HepG2 (cell line): ENCODE results near the gene ASCC3. TPM values are rescaled to one million over a fixed set of nuclear protein-coding genes. Genes with fewer than 3 reads are reported as not detected.

Experiments used
- ARNTL ChIP-seq: sonication (generic); formaldehyde crosslinking; IDR thresholded peaks from 2 replicates; pipeline ENCODE4 v1.4.0; 2020; ENCODE audit warnings: mild to moderate bottlenecking, missing genetic modification reagents
- CBFB ChIP-seq: sonication (generic); formaldehyde crosslinking; IDR thresholded peaks from 2 replicates; pipeline ENCODE4 v1.4.0; 2020; ENCODE audit warnings: missing genetic modification reagents
- HNF4A ChIP-seq: sonication (generic); formaldehyde crosslinking; IDR thresholded peaks from 2 replicates; pipeline ENCODE4 v1.4.0; 2020; ENCODE audit warnings: missing genetic modification reagents
- NCOA2 ChIP-seq: sonication (generic); formaldehyde crosslinking; IDR thresholded peaks from 2 replicates; pipeline ENCODE4 v1.8.0; 2022; ENCODE audit warnings: inconsistent platforms
- NR2F1 ChIP-seq, 2 experiments: fragments of 450-650 bp in 1 of 2; formaldehyde crosslinking in 1 of 2; IDR thresholded peaks; 2 replicates each; pipeline versions ENCODE4 v1.5.0 to v1.6.1; 2016 to 2020; ENCODE audit warnings: mild to moderate bottlenecking in 1 of 2, missing compliant biosample characterization in 1 of 2, missing genetic modification reagents in 1 of 2, moderate library complexity in 1 of 2
- NR2F6 ChIP-seq, 2 experiments: IDR thresholded peaks; 2 replicates each; pipeline ENCODE4 v1.6.1; 2016; ENCODE audit warnings: antibody characterized with exemption in 1 of 2, mild to moderate bottlenecking in 1 of 2
- RARA ChIP-seq: IDR thresholded peaks from 2 replicates; pipeline ENCODE4 v1.6.1; 2016; ENCODE audit warnings: missing genetic modification reagents, missing compliant biosample characterization
- SOX13 ChIP-seq, 3 experiments: fragments of 450-650 bp in 1 of 3; sonication (generic) in 1 of 3; formaldehyde crosslinking in 1 of 3; IDR thresholded peaks in 2 of 3; conservative IDR thresholded peaks in 1 of 3; 2 replicates each; pipeline versions ENCODE4 v1.5.0 to v1.6.1; 2016 to 2020; ENCODE audit warnings: antibody characterized with exemption in 1 of 3, mild to moderate bottlenecking in 1 of 3, missing compliant biosample characterization in 1 of 3, missing genetic modification reagents in 1 of 3, moderate library complexity in 1 of 3
- TEAD2 ChIP-seq: sonication (generic); formaldehyde crosslinking; IDR thresholded peaks from 2 replicates; pipeline ENCODE4 v1.9.0; 2021; ENCODE audit warnings: missing genetic modification reagents
- ZKSCAN8 ChIP-seq: IDR thresholded peaks from 2 replicates; pipeline ENCODE4 v1.6.1; 2016; ENCODE audit warnings: borderline replicate concordance, missing genetic modification reagents, missing compliant biosample characterization
- ZNF224 ChIP-seq: sonication (generic); formaldehyde crosslinking; IDR thresholded peaks from 2 replicates; pipeline ENCODE4 v1.5.0; 2020; ENCODE audit warnings: mild to moderate bottlenecking, missing genetic modification reagents
- ZNF256 ChIP-seq: sonication (generic); formaldehyde crosslinking; conservative IDR thresholded peaks from 2 replicates; pipeline ENCODE4 v1.4.0; 2020; ENCODE audit warnings: missing genetic modification reagents
- ZNF331 ChIP-seq: sonication (generic); formaldehyde crosslinking; IDR thresholded peaks from 2 replicates; pipeline ENCODE4 v1.4.0; 2020; ENCODE audit warnings: missing genetic modification reagents
- ZNF816 ChIP-seq: sonication (generic); formaldehyde crosslinking; IDR thresholded peaks from 2 replicates; pipeline ENCODE4 v1.8.0; 2022; ENCODE audit warnings: missing genetic modification reagents, mild to moderate bottlenecking, borderline replicate concordance
- ZNF841 ChIP-seq: sonication (generic); formaldehyde crosslinking; IDR thresholded peaks from 2 replicates; pipeline ENCODE4 v1.8.1; 2023; ENCODE audit warnings: missing genetic modification reagents, borderline replicate concordance
- ZNF879 ChIP-seq: sonication (generic); formaldehyde crosslinking; IDR thresholded peaks from 2 replicates; pipeline ENCODE4 v1.8.1; 2023; ENCODE audit warnings: missing genetic modification reagents
- polyA plus RNA-seq, 8 experiments: library from polyadenylated mRNA; depleted of rRNA in 3 of 8; stranded (reverse) in 7 of 8; unstranded in 1 of 8; fragments of >200 nt; fragmentation: Illumina TruSeq in 4 of 8; extraction: Trizol in 4 of 8; gene quantifications; 2 replicates each; pipeline versions ENCODE4 v1.2.1 to v1.2.3, GENCODE V29; 2011 to 2016; ENCODE audit warnings: low read depth in 4 of 8, missing spikeins in 1 of 8, mixed read lengths in 1 of 8; ENCODE audit not compliant: insufficient read depth in 1 of 8
- total RNA-seq, 5 experiments: library from RNA; depleted of rRNA; stranded (reverse); fragments of >200 nt; fragmentation: Illumina TruSeq; extraction: Trizol; gene quantifications; 2 replicates each; pipeline ENCODE4 v1.2.3, GENCODE V29; 2016; ENCODE audit warnings: low read depth in 1 of 5
- TF ChIP-seq, protein P1 (sequence below): sonication (generic); formaldehyde crosslinking; IDR thresholded peaks from 2 replicates; pipeline ENCODE4 v1.5.1; 2020; ENCODE audit warnings: mild to moderate bottlenecking, missing genetic modification reagents, borderline replicate concordance
- TF ChIP-seq, protein P2 (sequence below): sonication (generic); formaldehyde crosslinking; IDR thresholded peaks from 2 replicates; pipeline ENCODE4 v1.8.1; 2022; ENCODE audit warnings: low read depth, mild to moderate bottlenecking, missing genetic modification reagents
- TF ChIP-seq, protein P3 (sequence below): IDR thresholded peaks from 2 replicates; pipeline ENCODE4 v1.6.1; 2016; ENCODE audit warnings: control low read depth
- TF ChIP-seq, protein P4 (sequence below): sonication (generic); formaldehyde crosslinking; IDR thresholded peaks from 2 replicates; pipeline ENCODE4 v1.8.0; 2023; ENCODE audit warnings: mild to moderate bottlenecking, missing genetic modification reagents

Gene ASCC3
- total and polyA plus RNA-seq, 2 of the 13 experiments (the other 11 are each of a cell fraction or from before 2014, with no cell fraction given) = 23.1 to 55.7 TPM

DNA sequence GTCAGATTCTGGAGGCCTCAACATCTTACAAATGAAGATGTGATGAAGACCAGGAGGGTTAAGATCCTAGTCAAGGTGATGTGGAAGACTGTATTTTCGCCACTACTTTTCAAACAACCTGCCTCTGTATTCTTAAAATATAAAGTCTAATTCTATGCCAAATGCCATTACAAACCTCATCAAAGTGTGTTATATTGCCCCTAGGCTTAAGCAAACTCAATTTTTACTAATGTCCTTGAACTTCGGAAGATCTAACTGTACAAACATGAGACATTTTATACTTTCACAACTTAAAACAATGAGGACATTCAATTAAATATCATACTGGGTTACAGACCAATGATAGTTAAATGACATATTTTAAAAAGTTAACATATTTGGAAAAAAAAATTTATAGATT lies 19.1 kb downstream of the ASCC3 start (continued):
- TF ChIP-seq, protein P1, sequence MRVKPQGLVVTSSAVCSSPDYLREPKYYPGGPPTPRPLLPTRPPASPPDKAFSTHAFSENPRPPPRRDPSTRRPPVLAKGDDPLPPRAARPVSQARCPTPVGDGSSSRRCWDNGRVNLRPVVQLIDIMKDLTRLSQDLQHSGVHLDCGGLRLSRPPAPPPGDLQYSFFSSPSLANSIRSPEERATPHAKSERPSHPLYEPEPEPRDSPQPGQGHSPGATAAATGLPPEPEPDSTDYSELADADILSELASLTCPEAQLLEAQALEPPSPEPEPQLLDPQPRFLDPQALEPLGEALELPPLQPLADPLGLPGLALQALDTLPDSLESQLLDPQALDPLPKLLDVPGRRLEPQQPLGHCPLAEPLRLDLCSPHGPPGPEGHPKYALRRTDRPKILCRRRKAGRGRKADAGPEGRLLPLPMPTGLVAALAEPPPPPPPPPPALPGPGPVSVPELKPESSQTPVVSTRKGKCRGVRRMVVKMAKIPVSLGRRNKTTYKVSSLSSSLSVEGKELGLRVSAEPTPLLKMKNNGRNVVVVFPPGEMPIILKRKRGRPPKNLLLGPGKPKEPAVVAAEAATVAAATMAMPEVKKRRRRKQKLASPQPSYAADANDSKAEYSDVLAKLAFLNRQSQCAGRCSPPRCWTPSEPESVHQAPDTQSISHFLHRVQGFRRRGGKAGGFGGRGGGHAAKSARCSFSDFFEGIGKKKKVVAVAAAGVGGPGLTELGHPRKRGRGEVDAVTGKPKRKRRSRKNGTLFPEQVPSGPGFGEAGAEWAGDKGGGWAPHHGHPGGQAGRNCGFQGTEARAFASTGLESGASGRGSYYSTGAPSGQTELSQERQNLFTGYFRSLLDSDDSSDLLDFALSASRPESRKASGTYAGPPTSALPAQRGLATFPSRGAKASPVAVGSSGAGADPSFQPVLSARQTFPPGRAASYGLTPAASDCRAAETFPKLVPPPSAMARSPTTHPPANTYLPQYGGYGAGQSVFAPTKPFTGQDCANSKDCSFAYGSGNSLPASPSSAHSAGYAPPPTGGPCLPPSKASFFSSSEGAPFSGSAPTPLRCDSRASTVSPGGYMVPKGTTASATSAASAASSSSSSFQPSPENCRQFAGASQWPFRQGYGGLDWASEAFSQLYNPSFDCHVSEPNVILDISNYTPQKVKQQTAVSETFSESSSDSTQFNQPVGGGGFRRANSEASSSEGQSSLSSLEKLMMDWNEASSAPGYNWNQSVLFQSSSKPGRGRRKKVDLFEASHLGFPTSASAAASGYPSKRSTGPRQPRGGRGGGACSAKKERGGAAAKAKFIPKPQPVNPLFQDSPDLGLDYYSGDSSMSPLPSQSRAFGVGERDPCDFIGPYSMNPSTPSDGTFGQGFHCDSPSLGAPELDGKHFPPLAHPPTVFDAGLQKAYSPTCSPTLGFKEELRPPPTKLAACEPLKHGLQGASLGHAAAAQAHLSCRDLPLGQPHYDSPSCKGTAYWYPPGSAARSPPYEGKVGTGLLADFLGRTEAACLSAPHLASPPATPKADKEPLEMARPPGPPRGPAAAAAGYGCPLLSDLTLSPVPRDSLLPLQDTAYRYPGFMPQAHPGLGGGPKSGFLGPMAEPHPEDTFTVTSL = peak; percentile 41; the same call in 1 of the 2 replicates
- TF ChIP-seq ZNF879 (no peak), NR2F6 (IDR thresholded peaks at IDR 0.05) (0 out of 2 replicates have a peak, but pooled peaks have one; percentile 14), NR2F6 (CRISPR knock-in tag; IDR thresholded peaks at IDR 0.05) (no peak), ARNTL (CRISPR knock-in tag) (no peak), TEAD2 (CRISPR knock-in tag) (no peak), ZKSCAN8 (CRISPR knock-in tag) (no peak), ZNF224 (no peak), SOX13 (IDR thresholded peaks at IDR 0.05) (no peak), SOX13 (CRISPR knock-in tag; conservative IDR thresholded peaks at IDR 0.05 in 1 of 2, IDR thresholded peaks at IDR 0.05 in 1 of 2) (peak in 1 of 2 experiments; percentile 63; a peak in 1 of 4 replicates), RARA (CRISPR knock-in tag) (peak; percentile 50; the same call in 1 of the 2 replicates), ZNF816 (CRISPR knock-in tag) (no peak), ZNF256 (CRISPR knock-in tag) (no peak), CBFB (peak; percentile 61; the same call in 1 of the 2 replicates), NR2F1 (CRISPR knock-in tag; IDR thresholded peaks at IDR 0.05) (no peak), ZNF331 (CRISPR knock-in tag) (no peak), ZNF841 (CRISPR knock-in tag) (no peak), HNF4A (CRISPR knock-in tag) (peak; percentile 46; the same call in 1 of the 2 replicates), NCOA2 (CRISPR knock-in tag) (peak; percentile 66)
- TF ChIP-seq, protein P2, sequence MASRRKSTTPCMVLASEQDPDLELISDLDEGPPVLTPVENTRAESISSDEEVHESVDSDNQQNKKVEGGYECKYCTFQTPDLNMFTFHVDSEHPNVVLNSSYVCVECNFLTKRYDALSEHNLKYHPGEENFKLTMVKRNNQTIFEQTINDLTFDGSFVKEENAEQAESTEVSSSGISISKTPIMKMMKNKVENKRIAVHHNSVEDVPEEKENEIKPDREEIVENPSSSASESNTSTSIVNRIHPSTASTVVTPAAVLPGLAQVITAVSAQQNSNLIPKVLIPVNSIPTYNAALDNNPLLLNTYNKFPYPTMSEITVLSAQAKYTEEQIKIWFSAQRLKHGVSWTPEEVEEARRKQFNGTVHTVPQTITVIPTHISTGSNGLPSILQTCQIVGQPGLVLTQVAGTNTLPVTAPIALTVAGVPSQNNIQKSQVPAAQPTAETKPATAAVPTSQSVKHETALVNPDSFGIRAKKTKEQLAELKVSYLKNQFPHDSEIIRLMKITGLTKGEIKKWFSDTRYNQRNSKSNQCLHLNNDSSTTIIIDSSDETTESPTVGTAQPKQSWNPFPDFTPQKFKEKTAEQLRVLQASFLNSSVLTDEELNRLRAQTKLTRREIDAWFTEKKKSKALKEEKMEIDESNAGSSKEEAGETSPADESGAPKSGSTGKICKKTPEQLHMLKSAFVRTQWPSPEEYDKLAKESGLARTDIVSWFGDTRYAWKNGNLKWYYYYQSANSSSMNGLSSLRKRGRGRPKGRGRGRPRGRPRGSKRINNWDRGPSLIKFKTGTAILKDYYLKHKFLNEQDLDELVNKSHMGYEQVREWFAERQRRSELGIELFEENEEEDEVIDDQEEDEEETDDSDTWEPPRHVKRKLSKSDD (CRISPR knock-in tag) = no peak
- TF ChIP-seq, protein P3, sequence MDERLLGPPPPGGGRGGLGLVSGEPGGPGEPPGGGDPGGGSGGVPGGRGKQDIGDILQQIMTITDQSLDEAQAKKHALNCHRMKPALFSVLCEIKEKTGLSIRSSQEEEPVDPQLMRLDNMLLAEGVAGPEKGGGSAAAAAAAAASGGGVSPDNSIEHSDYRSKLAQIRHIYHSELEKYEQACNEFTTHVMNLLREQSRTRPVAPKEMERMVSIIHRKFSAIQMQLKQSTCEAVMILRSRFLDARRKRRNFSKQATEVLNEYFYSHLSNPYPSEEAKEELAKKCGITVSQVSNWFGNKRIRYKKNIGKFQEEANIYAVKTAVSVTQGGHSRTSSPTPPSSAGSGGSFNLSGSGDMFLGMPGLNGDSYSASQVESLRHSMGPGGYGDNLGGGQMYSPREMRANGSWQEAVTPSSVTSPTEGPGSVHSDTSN = no peak
- TF ChIP-seq, protein P4, sequence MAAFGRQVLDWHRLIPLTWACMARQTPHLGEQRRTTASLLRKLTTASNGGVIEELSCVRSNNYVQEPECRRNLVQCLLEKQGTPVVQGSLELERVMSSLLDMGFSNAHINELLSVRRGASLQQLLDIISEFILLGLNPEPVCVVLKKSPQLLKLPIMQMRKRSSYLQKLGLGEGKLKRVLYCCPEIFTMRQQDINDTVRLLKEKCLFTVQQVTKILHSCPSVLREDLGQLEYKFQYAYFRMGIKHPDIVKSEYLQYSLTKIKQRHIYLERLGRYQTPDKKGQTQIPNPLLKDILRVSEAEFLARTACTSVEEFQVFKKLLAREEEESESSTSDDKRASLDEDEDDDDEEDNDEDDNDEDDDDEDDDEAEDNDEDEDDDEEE (CRISPR knock-in tag) = no peak
